ENCODE data around the gene C4orf50. TPM values are rescaled to one million over a fixed set of nuclear protein-coding genes. Genes with fewer than 3 reads are reported as not detected.

The C4orf50 gene
- total RNA-seq, 2 experiments from 2014 or later: not detected

- Mint-ChIP-seq H3K9me3 (peaks cover 8% of the 10 kb centered on the region), H3K27me3 (peaks cover 11% of the 10 kb centered on the region), H3K36me3 (no peaks in the 10 kb centered on the region), H3K27ac (no peak overlapping the region), H3K4me3 (no peak overlapping the region), H3K4me1 (peaks cover 2% of the 10 kb centered on the region)
- no peak for DNase-seq
Measured at GRCh38 chr4:5943561-5943960, 74.7 kb downstream of the C4orf50 start.

GRCh38 chr4:5942947-5943346 lies 75.3 kb downstream of the C4orf50 start:
- H3K27ac Mint-ChIP-seq: no peak overlapping the region
- peaks cover 2% of the 10 kb centered on the region for H3K4me1 Mint-ChIP-seq
- no peak overlapping the region for H3K4me3 Mint-ChIP-seq
- DNase-seq: no peak
- no peaks in the 10 kb centered on the region for H3K36me3 Mint-ChIP-seq
- H3K27me3 Mint-ChIP-seq: peaks cover 11% of the 10 kb centered on the region
- H3K9me3 Mint-ChIP-seq: peaks cover 8% of the 10 kb centered on the region

- H3K4me3 Mint-ChIP-seq: no peak overlapping the region
- H3K36me3 Mint-ChIP-seq: no peaks in the 10 kb centered on the region
- H3K27me3 Mint-ChIP-seq: peaks cover 11% of the 10 kb centered on the region
- no peak overlapping the region for H3K27ac Mint-ChIP-seq
- H3K9me3 Mint-ChIP-seq: peaks cover 5% of the 10 kb centered on the region
- H3K4me1 Mint-ChIP-seq: peaks cover 2% of the 10 kb centered on the region
- DNase-seq: no peak
Measured at GRCh38 chr4:5941601-5942000, 76.6 kb downstream of the C4orf50 start.

GRCh38 chr4:5940470-5941203 lies 77.6 kb downstream of the C4orf50 start:
- no peak overlapping the region for H3K4me3 Mint-ChIP-seq
- H3K27ac Mint-ChIP-seq: no peak overlapping the region
- H3K4me1 Mint-ChIP-seq: peaks cover 2% of the 10 kb centered on the region
- peaks cover 3% of the 10 kb centered on the region for H3K9me3 Mint-ChIP-seq
- H3K27me3 Mint-ChIP-seq: peaks cover 11% of the 10 kb centered on the region
- no peaks in the 10 kb centered on the region for H3K36me3 Mint-ChIP-seq
- DNase-seq: no peak

- Mint-ChIP-seq H3K36me3 (no peaks in the 10 kb centered on the region), H3K27ac (no peak overlapping the region), H3K9me3 (no peaks in the 10 kb centered on the region), H3K27me3 (peaks cover 17% of the 10 kb centered on the region), H3K4me3 (no peak overlapping the region), H3K4me1 (no peaks in the 10 kb centered on the region)
- DNase-seq: no peak
Measured at GRCh38 chr4:5933996-5934831, 84.0 kb downstream of the C4orf50 start.

GRCh38 chr4:5933116-5933515 lies 85.1 kb downstream of the C4orf50 start:
- H3K36me3 Mint-ChIP-seq: no peaks in the 10 kb centered on the region
- DNase-seq: no peak
- H3K4me1 Mint-ChIP-seq: no peaks in the 10 kb centered on the region
- no peak overlapping the region for H3K27ac Mint-ChIP-seq
- no peaks in the 10 kb centered on the region for H3K9me3 Mint-ChIP-seq
- H3K4me3 Mint-ChIP-seq: no peak overlapping the region
- peaks cover 17% of the 10 kb centered on the region for H3K27me3 Mint-ChIP-seq

- Mint-ChIP-seq H3K9me3 (no peaks in the 10 kb centered on the region), H3K27me3 (peaks cover 17% of the 10 kb centered on the region), H3K36me3 (no peaks in the 10 kb centered on the region), H3K4me3 (no peak overlapping the region), H3K4me1 (no peaks in the 10 kb centered on the region), H3K27ac (no peak overlapping the region)
- DNase-seq: no peak
Measured at GRCh38 chr4:5932035-5932568, 86.1 kb downstream of the C4orf50 start.

GRCh38 chr4:5931526-5931925 lies 86.7 kb downstream of the C4orf50 start:
- H3K9me3 Mint-ChIP-seq: no peaks in the 10 kb centered on the region
- no peak for DNase-seq
- no peak overlapping the region for H3K27ac Mint-ChIP-seq
- H3K27me3 Mint-ChIP-seq: peaks cover 17% of the 10 kb centered on the region
- no peaks in the 10 kb centered on the region for H3K4me1 Mint-ChIP-seq
- H3K36me3 Mint-ChIP-seq: no peaks in the 10 kb centered on the region
- no peak overlapping the region for H3K4me3 Mint-ChIP-seq

- Mint-ChIP-seq H3K27ac (no peak overlapping the region), H3K9me3 (no peaks in the 10 kb centered on the region), H3K4me1 (no peaks in the 10 kb centered on the region), H3K27me3 (peaks cover 17% of the 10 kb centered on the region), H3K36me3 (no peaks in the 10 kb centered on the region), H3K4me3 (no peak overlapping the region)
- no peak for DNase-seq
Measured at GRCh38 chr4:5930876-5931275, 87.4 kb downstream of the C4orf50 start.

- no peak overlapping the region for H3K4me3 Mint-ChIP-seq
- H3K36me3 Mint-ChIP-seq: no peaks in the 10 kb centered on the region
- DNase-seq: no peak
- H3K27me3 Mint-ChIP-seq: peaks cover 17% of the 10 kb centered on the region
- H3K27ac Mint-ChIP-seq: no peak overlapping the region
- H3K4me1 Mint-ChIP-seq: no peaks in the 10 kb centered on the region
- H3K9me3 Mint-ChIP-seq: no peaks in the 10 kb centered on the region
Measured at GRCh38 chr4:5930456-5930855, 87.8 kb downstream of the C4orf50 start.

- H3K36me3 Mint-ChIP-seq: no peaks in the 10 kb centered on the region
- no peak overlapping the region for H3K4me3 Mint-ChIP-seq
- H3K9me3 Mint-ChIP-seq: no peaks in the 10 kb centered on the region
- no peaks in the 10 kb centered on the region for H3K4me1 Mint-ChIP-seq
- peaks cover 17% of the 10 kb centered on the region for H3K27me3 Mint-ChIP-seq
- no peak overlapping the region for H3K27ac Mint-ChIP-seq
- no peak for DNase-seq
Measured at GRCh38 chr4:5928844-5929420, 89.3 kb downstream of the C4orf50 start.

- DNase-seq: no peak
- Mint-ChIP-seq H3K27me3 (peaks cover 14% of the 10 kb centered on the region), H3K4me1 (no peaks in the 10 kb centered on the region), H3K9me3 (no peaks in the 10 kb centered on the region), H3K4me3 (no peak overlapping the region), H3K36me3 (no peaks in the 10 kb centered on the region), H3K27ac (no peak overlapping the region)
Measured at GRCh38 chr4:5928274-5928673, 90.0 kb downstream of the C4orf50 start.

- Mint-ChIP-seq H3K4me3 (no peak overlapping the region), H3K36me3 (no peaks in the 10 kb centered on the region), H3K27ac (no peak overlapping the region), H3K9me3 (no peaks in the 10 kb centered on the region), H3K27me3 (peaks cover 13% of the 10 kb centered on the region), H3K4me1 (no peaks in the 10 kb centered on the region)
- DNase-seq: no peak
Measured at GRCh38 chr4:5927747-5928146, 90.5 kb downstream of the C4orf50 start.

GRCh38 chr4:5927116-5927515 lies 91.1 kb downstream of the C4orf50 start:
- no peaks in the 10 kb centered on the region for H3K36me3 Mint-ChIP-seq
- H3K9me3 Mint-ChIP-seq: no peaks in the 10 kb centered on the region

GRCh38 chr4:5926598-5926997 lies 91.6 kb downstream of the C4orf50 start:
- Mint-ChIP-seq H3K9me3 (no peaks in the 10 kb centered on the region), H3K27me3 (peaks cover 13% of the 10 kb centered on the region), H3K36me3 (no peaks in the 10 kb centered on the region), H3K4me3 (no peak overlapping the region), H3K27ac (no peak overlapping the region), H3K4me1 (no peaks in the 10 kb centered on the region)
- DNase-seq: no peak

More at GRCh38 chr4:5927116-5927515, 91.1 kb downstream of the C4orf50 start:
- Mint-ChIP-seq H3K4me3 (no peak overlapping the region), H3K4me1 (no peaks in the 10 kb centered on the region), H3K27me3 (peaks cover 13% of the 10 kb centered on the region), H3K27ac (no peak overlapping the region)
- no peak for DNase-seq
